HL-60 (cell line): Measurements from ENCODE around the gene TMEM63A.

Experiments used
- CTCF ChIP-seq: IDR thresholded peaks from one replicate; pipeline ENCODE4 v1.5.1; 2011; ENCODE audit warnings: low read length, control low read depth, inconsistent platforms; ENCODE audit not compliant: insufficient read depth
- GABPA ChIP-seq: IDR thresholded peaks from 2 replicates; pipeline ENCODE4 v1.6.1; 2012; ENCODE audit warnings: low read depth

GRCh38 chr1:225908773-225909172 is 26.6 kb upstream of the TMEM63A start:
- TF ChIP-seq GABPA (no peak), CTCF (no peak)
